AG04450 (cell line): Measurements from ENCODE around the gene TMC1. TPM values are rescaled to one million over a fixed set of nuclear protein-coding genes. Genes with fewer than 3 reads are reported as not detected.

Source experiments
- CTCF ChIA-PET: fragments of 300-600, 350-600 bp; formaldehyde crosslinking; extraction: SDS; loops from one replicate; lab custom pipeline; 2022; ENCODE audit warnings: antibody characterized with exemption, inconsistent platforms; lab: Charles Lee
- POLR2A ChIA-PET: fragments of 350-600 bp; formaldehyde crosslinking; extraction: SDS; loops from one replicate; lab custom pipeline; 2021; ENCODE audit warnings: antibody characterized with exemption, inconsistent platforms; lab: Yijun Ruan, JAX
- DNase-seq: peaks from one replicate; pipeline ENCODE4 v3.0.0-alpha.2; 2011; ENCODE audit warnings: low read depth, low spot score
- H3K27ac ChIP-seq: one replicate; pipeline ENCODE4 v1.5.1; 2012; ENCODE audit warnings: low read depth, low read length, control low read depth
- H3K27me3 ChIP-seq: one replicate; pipeline ENCODE4 v1.6.0; 2012; ENCODE audit warnings: low read length; ENCODE audit not compliant: control insufficient read depth, insufficient read depth
- H3K4me3 ChIP-seq: 2 replicates; pipeline ENCODE4 v1.5.1; 2011; ENCODE audit warnings: mild to moderate bottlenecking, low read depth, low read length, control low read depth
- H3K9me3 ChIP-seq: 2 replicates; pipeline ENCODE4 v1.5.1; 2012; ENCODE audit warnings: low read length; ENCODE audit not compliant: control insufficient read depth, insufficient read depth
- polyA plus RNA-seq: library from polyadenylated mRNA; depleted of rRNA; stranded (reverse); fragments of >200 nt; gene quantifications from 2 replicates; pipeline ENCODE4 v1.2.3, GENCODE V29; 2011
- TF ChIP-seq, protein P1 (sequence below): IDR thresholded peaks from 2 replicates; pipeline ENCODE4 v1.5.1; 2011; ENCODE audit warnings: low read depth, low read length, control low read depth, inconsistent platforms

TMC1 gene
- polyA plus RNA-seq, 1 experiment, result not detected

DNA sequence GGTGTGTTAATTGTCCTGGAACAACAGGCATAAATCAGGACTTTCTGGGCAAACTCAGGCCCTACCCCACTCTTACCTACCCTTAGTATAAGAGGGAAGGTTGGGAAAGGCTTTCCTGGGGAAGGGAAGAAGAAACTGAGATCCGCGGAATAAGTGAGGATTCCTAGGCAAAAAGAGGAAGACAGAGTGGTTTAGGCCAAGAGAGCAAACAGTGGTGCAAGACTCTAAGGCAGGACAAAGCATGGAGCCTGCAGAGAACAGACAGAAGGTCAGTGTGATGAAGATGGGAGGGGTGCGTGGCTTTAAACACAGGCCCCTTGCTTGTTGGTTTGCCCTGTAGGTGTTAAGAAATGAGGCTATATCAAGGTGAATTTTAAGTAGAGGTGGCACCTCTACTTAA lies 69.4 kb downstream of the TMC1 start:
- DNase-seq, result no peak
- TF ChIP-seq, protein P1, sequence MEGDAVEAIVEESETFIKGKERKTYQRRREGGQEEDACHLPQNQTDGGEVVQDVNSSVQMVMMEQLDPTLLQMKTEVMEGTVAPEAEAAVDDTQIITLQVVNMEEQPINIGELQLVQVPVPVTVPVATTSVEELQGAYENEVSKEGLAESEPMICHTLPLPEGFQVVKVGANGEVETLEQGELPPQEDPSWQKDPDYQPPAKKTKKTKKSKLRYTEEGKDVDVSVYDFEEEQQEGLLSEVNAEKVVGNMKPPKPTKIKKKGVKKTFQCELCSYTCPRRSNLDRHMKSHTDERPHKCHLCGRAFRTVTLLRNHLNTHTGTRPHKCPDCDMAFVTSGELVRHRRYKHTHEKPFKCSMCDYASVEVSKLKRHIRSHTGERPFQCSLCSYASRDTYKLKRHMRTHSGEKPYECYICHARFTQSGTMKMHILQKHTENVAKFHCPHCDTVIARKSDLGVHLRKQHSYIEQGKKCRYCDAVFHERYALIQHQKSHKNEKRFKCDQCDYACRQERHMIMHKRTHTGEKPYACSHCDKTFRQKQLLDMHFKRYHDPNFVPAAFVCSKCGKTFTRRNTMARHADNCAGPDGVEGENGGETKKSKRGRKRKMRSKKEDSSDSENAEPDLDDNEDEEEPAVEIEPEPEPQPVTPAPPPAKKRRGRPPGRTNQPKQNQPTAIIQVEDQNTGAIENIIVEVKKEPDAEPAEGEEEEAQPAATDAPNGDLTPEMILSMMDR, result no peak
- H3K4me3 ChIP-seq, result no peak overlapping the region
- POLR2A ChIA-PET, result interaction anchor here (0.6 to 4.0 kb wide), 2 partner anchors 13 to 226 kb away, joined by 4 to 24 read pairs; partner anchors contain the start of gene ZFAND5
- H3K27me3 ChIP-seq, result no peaks in the 10 kb centered on the region
- no peaks in the 10 kb centered on the region for H3K9me3 ChIP-seq
- H3K27ac ChIP-seq, result no peak overlapping the region
- CTCF ChIA-PET, result interaction anchor here (1.0 to 4.1 kb wide), 6 partner anchors 211 to 739 kb away, joined by 3 to 35 read pairs (median 8); partner anchors contain the start of gene ZFAND5

GRCh38 chr9:72592502-72593403 lies 71.3 kb downstream of the TMC1 start:
- ChIA-PET CTCF (interaction anchor here (0.5 to 3.6 kb wide), 37 partner anchors 8 to 316 kb away, joined by 3 to 27 read pairs (median 3); partner anchors contain the start of gene ZFAND5), POLR2A (interaction anchor here (1.7 kb wide), 1 partner anchor 228 kb away, joined by 6 read pairs; the partner anchor contains the start of gene ZFAND5)
- peak; percentile 42 for DNase-seq

DNA sequence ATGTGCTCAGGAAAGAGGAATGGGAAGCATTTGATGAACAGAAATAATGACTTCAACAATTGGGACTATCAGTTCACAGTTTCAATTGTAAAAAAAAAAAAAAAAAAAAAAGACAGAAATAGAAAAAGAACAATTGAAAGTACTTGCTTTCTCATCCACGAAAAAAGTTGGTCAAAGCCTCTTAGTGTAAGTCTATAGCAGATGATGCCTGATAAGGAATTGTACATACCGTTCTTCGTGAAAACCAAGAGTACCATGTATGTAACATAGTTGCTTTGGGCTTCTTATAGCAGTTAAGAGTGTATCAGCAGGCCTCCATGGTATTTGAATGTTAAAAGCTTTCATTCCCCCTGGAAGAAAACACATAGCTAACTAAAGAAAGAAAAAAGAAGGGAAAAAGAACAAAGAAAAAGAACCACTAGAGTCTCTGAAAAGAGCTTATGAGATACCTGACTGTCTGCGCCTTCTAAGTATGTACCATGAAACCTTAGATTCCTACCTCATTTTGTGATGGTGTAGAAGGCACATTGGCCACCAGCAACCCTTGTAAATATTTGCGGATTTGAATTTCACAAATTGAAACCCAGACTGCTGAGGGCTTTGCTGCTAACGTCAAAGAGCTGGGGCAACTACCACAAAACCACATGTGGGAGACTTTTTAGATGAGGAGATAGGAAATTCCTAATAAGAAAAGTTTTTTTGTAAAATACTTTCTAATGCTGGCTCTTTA lies 75.2 kb downstream of the TMC1 start:
- no peak overlapping the region for H3K4me3 ChIP-seq
- no peaks in the 10 kb centered on the region for H3K27me3 ChIP-seq
- no peaks in the 10 kb centered on the region for H3K9me3 ChIP-seq
- no peak overlapping the region for H3K27ac ChIP-seq
- TF ChIP-seq, protein P1, result no peak
- CTCF ChIA-PET, result interaction anchor here (0.6 to 1.5 kb wide), 4 partner anchors 156 to 316 kb away, joined by 3 to 6 read pairs (median 3); no protein-coding TSS in a partner anchor
- POLR2A ChIA-PET, result no interaction called here
- DNase-seq, result no peak

More at GRCh38 chr9:72592502-72593403, 71.3 kb downstream of the TMC1 start:
- H3K9me3 ChIP-seq, result no peaks in the 10 kb centered on the region
- no peaks in the 10 kb centered on the region for H3K27me3 ChIP-seq
- TF ChIP-seq, protein P1, result peak; percentile 75
- no peak overlapping the region for H3K4me3 ChIP-seq
- H3K27ac ChIP-seq, result no peak overlapping the region

- CTCF ChIA-PET, result interaction anchor here (1.1 to 1.5 kb wide), 2 partner anchors 305 to 317 kb away, joined by 3 read pairs; no protein-coding TSS in a partner anchor
- POLR2A ChIA-PET, result no interaction called here
These were observed 75.7 kb downstream of the TMC1 start for GRCh38 chr9:72597181-72597517.

More at GRCh38 chr9:72597181-72597517, 75.7 kb downstream of the TMC1 start:
- no peaks in the 10 kb centered on the region for H3K27me3 ChIP-seq
- TF ChIP-seq, protein P1, result no peak
- no peaks in the 10 kb centered on the region for H3K9me3 ChIP-seq
- H3K27ac ChIP-seq, result no peak overlapping the region
- no peak overlapping the region for H3K4me3 ChIP-seq
- no peak for DNase-seq
